ENCODE measurements around the gene ADGRB3.

ADGRB3 gene

DNA sequence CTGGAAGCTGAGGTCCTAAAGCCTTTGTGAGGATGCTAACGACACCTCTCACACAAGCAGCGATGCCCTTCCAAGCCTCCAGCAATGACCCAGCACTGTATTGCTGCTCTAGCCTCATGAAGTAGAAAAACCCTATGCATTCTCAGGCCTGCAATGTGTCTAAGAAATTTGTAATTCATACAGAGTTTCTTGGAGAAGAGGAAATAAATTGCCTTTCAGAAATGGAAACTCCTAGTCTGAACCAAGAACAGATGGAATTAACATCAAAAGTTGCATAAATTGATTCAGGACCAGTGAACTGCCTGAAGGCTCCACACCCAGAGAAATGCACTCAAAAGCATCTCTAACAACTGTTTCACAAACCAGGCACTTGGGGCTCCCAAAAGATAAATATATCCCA is 353.6 kb downstream of the ADGRB3 start:
- DNase-seq (ENCODE audit: low read depth): no peak
- TF ChIP-seq CTCF (conservative IDR thresholded peaks at IDR 0.05; ENCODE audit: low read depth, low read length): no peak
- no peak overlapping the region for H3K4me3 ChIP-seq (ENCODE audit: low read length)

DNA sequence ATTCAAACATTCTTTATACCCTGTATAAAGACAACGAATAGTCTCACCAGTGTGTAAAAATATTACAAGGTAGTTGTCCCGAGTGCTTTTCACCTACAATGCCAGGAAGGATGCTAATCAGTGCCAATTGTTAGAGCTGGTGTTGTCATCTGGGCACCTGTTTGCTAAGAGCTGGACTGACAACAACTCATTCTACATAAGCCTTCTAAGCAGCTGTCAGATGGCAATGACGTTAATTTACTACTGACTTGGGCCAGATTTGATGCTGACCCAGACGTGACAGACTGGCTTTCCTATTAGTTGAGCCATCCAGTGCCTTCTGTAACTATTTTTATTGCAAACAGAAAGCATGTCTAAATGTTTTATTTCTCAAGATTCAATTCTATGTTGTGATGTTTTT is 355.2 kb downstream of the ADGRB3 start:
- no peak overlapping the region for H3K4me3 ChIP-seq (ENCODE audit: low read length)
- no peak for DNase-seq (ENCODE audit: low read depth)
- no peak for TF ChIP-seq CTCF (conservative IDR thresholded peaks at IDR 0.05; ENCODE audit: low read depth, low read length)

DNA sequence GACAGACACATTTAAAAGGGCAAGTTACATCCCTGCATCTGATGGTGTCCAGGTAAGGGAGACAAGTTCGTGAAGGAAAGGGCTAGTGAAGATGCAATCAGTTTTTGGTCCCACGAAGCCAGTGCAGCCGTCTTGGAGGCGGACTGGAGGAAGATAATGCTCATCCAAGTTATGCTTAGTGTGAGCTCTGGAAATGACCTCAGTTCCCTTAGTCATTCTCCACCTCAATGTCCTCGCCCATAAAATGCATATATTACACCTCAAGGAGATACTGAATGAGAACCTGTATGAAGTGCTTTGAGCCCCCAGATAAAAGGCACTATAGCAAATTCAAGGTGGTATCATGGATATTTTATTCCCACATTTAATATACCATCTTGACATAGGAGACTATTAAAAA is 358.8 kb downstream of the ADGRB3 start:
- DNase-seq (ENCODE audit: low read depth): no peak
- no peak for TF ChIP-seq CTCF (conservative IDR thresholded peaks at IDR 0.05; ENCODE audit: low read depth, low read length)

GRCh38 chr6:68994521-68994920 is 359.4 kb downstream of the ADGRB3 start:
- no peak for DNase-seq (ENCODE audit: low read depth)
- no peak overlapping the region for H3K4me3 ChIP-seq (ENCODE audit: low read length)
- no peak for TF ChIP-seq CTCF (conservative IDR thresholded peaks at IDR 0.05; ENCODE audit: low read depth, low read length)

More for the DNA sequence above, 358.8 kb downstream of the ADGRB3 start:
- no peak overlapping the region for H3K4me3 ChIP-seq (ENCODE audit: low read length)

- peak; percentile 92 for DNase-seq (ENCODE audit: low read depth)
- no peak overlapping the region for H3K4me3 ChIP-seq (ENCODE audit: low read length)
- TF ChIP-seq CTCF (conservative IDR thresholded peaks at IDR 0.05; ENCODE audit: low read depth, low read length): no peak
Measured at GRCh38 chr6:69005199-69005598, 370.1 kb downstream of the ADGRB3 start.

DNA sequence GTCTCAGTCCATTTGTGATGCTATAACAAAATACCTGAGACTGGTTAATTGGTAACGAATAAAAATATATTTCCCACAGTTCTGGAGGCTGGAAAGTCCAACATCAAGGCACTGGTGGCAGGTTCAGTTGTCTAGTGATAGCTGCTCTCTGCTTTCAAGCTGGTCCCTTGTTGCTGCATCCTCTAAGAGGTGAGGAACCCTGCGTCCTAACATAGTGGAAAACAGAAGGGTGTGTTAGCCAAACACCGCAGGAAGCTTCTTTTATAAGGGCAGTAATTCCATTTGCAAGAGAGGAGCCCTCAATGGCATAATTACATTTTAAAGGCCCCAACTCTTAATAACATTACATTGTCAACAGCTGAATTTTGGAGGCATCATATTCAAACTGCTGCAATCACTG is 372.7 kb downstream of the ADGRB3 start:
- no peak overlapping the region for H3K4me3 ChIP-seq (ENCODE audit: low read length)
- TF ChIP-seq CTCF (conservative IDR thresholded peaks at IDR 0.05; ENCODE audit: low read depth, low read length): no peak
- no peak for DNase-seq (ENCODE audit: low read depth)

- no peak for TF ChIP-seq CTCF (conservative IDR thresholded peaks at IDR 0.05; ENCODE audit: low read depth, low read length)
- DNase-seq (ENCODE audit: low read depth): no peak
- H3K4me3 ChIP-seq (ENCODE audit: low read length): no peak overlapping the region
Measured at GRCh38 chr6:69012211-69012610, 377.1 kb downstream of the ADGRB3 start.
